GM21619 (cell line): ENCODE results near the gene DCBLD1.

ENCODE experiments used
- ATAC-seq: cut with Tn5 transposase; IDR thresholded peaks from one replicate; pipeline ENCODE4 v1.9.1; 2021; ENCODE audit not compliant: unreplicated experiment

The DCBLD1 gene

DNA sequence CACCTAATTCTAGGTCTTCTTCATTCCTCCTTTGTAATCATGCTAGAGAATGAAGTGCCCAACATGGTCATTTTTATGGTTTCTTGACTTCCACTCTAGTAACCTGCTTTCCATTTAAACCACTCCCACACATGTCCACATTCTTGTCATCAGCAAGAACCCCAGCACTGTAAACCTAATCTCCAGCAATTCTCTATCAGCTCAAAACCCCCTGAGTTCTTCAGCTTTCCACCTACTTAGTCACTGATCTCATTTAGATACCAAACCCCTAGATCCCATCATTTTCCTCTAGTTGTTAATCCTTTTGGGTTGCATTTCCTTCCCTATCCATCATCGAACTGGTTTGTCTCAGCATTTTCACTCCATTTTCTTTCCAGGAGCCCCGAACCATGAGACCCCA, 70.1 kb downstream of the DCBLD1 start:
- no peak for ATAC-seq

DNA sequence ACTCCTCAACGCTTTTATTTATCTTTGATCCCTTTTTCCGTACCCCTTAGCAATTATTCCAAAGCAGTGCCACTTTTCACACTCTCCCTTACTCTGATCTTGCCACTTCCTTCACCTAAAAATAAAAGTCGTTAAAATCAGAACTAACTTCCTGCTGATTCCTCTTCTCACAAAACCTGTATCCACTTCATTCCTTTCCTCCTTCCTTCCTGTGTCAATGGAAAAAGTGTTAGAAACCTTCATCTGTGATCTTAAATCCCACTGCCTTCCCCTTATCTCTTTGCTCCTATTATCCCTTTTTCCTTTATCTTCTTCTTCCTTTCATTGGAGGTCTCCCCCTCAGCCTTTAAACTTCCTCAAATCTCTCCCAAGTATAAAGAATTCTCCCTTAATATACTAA, 70.7 kb downstream of the DCBLD1 start:
- ATAC-seq = no peak

DNA sequence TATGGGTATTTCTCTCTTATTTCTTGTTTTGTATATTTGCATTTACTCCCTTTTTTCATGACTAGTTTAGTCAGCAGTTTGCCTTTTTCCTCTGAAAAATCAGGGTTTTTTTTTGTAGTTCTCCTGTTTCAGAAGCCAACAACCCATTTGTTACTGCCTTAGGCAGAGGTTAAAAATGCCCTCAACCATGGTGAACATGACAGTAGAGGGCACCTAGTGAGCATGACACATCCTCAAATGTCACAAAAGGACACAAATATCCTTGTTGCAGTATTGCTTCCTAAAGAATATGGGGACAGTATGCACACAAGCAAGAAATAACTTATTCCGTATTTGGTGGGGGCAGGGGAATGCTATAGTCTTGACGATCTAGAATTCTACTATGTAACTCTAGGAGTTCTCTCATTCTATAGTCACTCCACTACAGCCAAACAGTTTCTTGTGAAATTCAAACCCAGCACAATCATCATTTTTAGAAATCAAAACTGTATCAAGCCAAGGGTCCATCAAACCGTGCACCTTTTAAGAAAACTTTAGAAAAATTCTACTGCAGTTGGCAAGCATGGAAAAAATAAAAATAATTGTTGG, 72.9 kb downstream of the DCBLD1 start:
- no peak for ATAC-seq

DNA sequence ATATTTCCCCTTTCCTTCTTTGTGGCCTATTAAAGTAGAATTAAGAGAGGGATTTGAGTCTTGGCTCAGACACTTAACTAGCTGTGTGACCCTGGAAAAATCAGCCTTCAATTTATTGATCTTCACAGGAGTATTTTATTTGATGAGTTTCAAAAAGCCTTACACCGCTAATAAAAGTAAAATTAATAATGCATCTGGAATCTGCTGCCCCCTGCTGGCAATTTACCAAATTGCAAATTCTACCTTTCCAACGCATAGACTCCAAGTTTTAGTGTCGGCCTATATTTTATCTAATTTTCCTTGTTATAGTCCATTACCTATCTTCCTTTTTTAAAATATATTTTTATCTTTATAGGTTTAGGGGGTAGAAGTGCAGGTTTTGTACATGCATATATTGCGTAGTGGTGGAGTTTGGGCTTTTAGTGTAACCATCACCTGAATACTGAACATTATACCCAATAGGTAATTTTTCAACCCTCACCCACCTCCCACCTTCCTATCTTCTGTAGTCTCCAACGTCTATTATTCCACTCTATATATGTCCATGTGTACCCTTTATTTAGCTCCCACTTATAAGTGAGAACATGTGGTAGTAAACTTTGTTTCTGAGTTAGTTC, 73.5 kb downstream of the DCBLD1 start:
- ATAC-seq = no peak

DNA sequence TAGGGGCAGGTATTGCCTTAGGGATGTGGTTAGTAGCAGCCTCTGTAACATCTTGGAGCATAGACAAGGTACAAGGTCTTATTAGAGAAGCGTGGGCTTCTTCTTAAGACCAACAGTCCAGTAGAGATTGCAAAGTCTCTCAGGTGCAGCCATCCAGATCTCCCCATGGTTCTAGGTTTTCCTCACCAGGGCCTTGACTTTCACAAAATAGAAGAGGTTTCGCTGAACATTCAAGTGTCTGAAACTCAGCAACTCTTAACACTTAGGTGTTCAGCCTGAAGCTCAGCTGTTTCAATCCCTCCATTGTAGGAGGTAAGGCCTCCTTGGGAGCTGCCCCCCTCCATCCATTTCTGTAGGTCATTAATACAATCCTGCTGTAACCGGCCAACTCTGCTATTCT, 75.5 kb downstream of the DCBLD1 start:
- ATAC-seq = peak; percentile 41

DNA sequence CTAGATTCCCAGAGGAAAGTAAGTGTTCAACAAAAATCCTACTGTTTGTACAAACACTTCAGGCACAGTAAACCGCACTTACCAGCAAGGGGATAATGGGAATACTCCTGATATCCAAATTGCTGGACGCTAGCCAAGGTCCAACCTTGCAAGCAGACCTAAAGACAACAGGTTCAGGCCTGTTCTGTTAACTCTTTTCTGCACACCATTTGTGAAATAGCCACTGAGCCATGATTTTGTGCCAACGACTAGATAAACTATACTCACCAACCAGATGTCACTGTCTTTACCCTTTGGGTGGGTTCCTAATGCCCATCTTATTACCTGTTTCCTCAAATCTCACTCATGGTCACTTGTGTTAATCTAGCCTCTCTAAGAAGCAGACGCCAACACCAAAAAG, 76.3 kb downstream of the DCBLD1 start:
- no peak for ATAC-seq

DNA sequence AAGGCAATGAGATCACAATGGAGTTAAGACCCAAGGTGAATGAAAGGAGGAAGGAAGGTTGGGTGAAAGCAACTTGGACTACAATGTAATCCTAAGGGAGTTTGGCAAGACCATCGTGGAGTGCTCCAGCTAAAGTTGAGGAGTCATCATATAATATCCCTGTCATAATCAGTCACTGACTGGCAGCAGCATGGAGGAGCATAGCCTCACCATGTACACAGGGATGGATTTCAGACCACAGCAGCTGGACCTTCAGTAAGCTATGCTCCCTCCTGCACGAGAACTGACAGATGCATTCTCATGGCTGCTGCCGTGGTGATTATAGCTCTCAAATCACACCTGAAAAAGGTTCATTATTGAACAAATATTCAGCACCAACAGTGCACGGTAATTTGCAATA, 76.8 kb downstream of the DCBLD1 start:
- ATAC-seq = no peak

DNA sequence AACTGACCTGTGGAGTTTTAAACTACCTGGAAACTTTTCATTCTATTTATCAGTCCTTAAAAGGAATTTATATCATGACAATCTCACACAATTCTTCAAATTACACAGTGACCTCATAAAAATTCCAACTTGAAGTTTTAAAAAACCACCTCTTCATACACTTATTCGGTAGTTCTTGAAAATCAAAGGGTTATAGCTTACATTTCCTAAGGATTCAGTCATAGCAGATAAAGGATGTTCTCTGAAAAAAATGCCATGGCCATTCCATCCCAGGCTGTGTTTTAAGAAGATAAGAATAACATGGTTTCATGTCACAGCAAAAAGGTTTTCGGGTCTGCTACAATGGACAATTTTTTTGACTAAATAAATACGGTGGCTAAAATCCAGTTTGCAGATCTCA, 78.7 kb downstream of the DCBLD1 start:
- ATAC-seq = no peak

DNA sequence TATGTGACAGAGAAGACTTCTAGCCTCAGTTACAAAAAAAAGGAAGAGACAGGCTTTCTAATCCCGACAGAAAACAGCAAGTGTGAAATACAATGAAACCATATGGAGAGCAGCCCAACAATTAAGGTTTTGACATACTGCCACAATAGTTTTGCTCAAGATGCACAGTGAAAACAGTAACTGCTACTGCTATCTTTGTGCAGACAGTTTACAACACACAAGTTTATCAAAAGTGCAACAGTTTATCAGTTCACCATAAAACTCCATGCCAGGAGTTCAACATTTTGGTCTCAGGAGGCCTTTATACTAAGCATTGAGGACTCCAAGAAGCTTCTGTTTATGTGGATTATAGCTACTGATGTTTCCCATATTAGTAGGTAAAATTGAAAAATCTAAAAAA, 82.2 kb downstream of the DCBLD1 start:
- ATAC-seq = no peak

DNA sequence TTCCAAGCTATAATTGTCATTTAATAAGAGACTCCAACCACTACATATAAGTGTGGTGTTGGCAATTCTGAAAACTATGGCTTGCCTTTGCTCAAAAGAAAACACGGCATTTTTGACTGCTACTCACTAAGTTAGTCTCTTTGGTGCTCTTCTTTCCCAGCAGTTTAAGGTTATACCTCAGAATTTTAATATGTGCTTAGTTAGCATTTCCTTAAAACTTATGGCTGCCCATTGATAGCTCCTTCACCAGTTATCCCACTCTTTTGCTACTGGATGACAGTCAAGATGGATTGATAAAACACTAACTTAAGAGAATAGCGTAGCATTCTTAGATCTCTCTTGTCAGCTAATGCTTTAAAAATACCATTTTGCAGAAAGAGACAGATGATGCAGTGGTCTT, 85.8 kb downstream of the DCBLD1 start:
- no peak for ATAC-seq

DNA sequence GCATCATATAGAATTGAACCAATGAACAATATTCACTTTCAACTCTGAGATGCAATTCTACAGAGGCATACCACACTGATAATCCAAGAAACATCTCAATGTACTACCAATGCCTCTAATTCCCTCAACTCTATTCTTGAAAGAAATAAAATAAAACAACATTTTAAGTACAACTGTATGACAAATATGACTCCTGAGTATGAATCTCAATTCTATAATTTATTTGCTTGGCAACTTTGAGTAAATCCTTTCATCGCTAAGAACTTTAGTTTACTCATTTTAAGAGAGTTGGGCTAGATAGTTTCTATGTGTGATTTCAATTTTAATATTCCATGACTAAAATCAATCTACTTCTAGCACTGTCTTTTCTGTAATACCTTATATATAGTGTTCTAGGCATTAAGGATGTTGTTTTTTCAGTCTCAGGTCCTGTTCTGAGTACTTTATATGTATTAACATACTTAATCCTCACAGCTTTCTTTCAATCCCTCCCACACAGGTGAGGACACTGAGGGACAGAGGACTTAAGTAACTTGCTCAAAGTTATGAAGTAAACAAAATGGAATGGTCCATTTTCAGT, 86.4 kb downstream of the DCBLD1 start:
- ATAC-seq = no peak

DNA sequence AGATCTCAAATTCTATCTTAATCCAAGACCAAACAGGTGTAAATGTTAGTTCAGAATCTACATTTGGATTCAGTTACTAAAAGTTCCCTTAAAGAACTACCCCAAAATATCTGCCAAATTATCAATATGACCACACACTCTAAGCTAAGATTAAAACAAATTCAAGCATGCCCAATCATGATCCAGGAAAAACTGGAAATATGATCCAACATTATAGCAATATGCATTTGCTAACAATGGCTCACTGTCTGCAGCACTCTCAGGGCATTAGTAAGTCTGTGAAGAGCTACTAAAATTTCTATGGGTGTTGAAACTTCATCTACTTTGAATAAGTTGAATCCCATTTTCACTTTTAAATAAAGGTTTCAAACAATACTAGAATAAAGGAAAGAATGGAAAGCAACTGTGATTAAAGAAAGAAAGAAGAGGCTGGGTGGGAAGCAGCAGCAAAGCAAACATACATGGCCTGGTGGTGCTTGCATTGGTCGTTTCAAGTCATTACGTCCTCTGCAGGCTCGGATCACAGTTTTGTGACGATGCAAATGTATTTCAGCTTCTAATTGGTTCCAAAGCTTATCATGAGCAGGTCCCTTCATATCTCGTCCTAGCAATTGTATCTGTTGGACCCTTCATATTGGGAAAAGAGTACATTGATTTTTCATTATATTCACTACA, 90.7 kb downstream of the DCBLD1 start:
- no peak for ATAC-seq

DNA sequence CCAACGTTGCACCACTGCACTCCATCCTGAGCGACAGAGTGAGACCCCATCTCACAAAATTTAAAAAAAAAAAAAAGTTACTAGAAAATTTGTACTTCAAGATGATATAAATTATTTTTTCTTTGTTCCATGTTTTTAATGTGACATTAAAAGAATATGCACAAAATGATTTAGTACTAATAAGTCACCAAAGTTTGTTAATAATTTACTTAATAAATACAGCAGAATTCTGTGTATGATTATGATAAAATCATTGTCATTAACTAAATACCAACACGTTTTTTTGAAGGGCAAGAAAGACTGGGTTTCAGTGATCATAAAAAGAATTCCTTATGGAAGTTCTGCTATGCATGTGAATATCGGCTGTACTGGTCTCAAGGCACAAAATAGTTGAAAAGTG, 91.7 kb downstream of the DCBLD1 start:
- ATAC-seq = no peak

DNA sequence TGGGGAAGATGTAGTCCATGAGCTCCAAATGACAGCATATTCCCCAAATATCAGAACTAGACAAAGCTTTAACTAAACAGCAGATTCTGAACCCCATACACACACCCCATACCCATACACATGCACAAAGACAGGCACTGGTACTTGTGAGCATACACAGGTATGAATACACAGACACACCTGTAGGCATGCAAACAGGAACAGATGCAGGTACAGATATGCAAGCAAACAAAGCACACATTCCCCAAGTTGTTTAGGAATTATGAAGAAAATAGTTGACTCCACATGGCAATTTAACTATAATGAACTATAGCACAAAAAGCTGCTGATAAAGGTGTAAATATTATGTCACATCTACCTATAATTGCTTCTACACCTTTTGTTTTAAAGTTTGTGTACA, 103.2 kb downstream of the DCBLD1 start:
- ATAC-seq = no peak

DNA sequence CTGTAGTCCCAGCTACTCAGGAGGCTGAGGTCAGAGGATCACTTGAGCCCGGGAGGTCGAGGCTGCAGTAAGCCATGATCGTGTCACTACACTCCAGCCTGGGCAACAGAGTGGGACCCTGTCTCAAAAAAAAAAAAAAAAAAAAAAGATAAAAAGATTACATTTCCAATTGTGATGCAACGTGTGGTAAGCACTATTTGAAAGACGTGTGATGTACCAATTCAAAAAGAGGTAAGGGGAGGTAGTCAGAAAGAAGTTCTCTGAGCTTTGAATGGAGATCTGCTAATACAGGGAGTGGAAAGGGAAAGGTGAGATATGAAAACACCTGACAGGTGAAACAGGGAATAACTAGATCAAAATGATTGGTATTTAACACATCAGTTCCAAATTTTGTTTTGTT, 108.0 kb downstream of the DCBLD1 start:
- no peak for ATAC-seq

DNA sequence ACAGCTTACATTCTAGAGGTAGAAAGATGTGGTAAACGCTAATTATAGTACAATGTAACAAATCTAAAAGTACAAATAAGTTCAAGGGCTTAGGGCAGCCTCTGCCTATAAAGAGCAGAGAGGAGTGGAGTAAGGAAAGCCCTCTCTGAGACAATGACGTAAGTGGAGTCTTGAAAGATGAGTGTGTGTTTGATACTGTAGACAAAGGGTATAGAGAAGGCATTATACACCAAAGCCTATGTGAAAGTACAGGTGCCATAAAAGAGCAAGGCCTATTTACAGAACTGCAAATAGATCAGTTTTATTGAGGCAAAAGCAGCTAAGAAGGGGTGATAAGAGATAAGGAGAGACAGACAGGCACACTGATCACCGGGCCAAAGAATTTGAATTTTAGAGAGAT, 108.9 kb downstream of the DCBLD1 start:
- ATAC-seq = no peak

DNA sequence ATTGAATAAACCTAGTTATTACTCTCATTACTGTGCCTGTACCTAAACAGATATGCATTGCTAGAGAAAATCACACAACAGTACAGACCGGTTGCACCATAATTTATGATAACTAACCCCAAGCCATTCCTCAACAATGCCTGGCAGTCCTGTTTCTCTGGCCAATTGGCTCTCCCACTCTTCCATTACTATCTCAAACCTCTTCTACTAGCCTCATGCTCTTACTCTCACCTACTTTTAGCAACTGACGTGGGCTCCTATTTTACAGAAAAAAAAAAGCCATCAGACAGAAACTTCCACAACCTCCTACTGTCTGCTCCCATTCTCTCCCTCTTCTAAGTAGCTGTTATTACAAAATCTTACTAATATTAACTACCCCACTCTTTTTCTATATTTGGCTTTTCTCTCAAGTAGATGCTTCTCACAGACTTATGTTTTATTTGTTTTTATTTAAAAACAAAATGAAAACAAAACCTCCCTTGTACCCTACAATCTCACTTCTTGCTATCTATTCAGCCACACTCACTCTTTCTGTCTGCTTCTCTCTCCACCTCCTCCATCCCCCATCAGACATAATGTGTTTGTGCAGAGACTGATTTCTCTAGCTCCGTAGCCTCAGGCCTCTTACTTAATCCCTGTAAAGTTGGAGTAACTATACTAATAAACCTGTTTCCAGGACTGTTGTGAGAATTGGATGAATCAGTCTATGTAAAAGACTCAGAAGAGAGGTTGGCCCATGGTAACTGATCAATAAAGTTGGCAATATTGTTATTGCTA, 110.7 kb downstream of the DCBLD1 start:
- ATAC-seq = no peak

DNA sequence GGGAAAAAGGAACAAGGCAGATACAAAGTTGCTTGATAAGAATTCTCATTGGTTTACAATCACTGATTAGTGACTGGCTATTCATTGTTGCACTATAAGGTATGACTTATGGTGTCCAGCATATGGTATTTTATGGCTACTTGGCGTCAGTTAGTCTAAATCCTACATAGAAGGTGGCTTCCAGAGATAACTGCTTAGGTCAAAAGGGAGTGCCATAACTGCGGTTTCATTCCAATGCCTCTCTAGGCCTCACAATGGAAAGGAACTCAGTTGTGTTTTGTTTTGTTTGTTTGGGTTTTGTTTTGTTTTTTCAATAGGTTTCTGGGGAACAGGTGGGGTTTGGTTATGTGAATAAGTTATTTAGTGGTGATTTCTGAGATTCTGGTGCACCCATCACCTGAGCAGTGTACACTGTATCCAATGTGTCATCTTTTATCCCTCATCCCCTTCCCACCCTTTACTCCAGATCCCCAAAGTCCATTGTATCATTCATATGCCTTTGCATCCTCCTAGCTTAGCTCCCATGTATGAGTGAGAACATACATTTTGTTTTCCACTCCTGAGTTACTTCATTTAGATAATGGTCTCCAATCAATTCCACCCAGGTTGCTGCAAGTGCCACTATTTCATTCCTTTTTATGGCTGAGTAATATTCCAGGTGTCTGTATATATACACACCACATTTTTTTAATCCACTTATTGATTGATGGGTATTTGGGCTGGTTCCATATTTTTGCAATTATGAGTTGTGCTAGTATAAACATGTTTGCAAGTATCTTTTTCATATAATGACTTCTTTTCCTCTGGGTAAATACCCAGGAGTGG, 112.8 kb downstream of the DCBLD1 start:
- ATAC-seq = no peak

DNA sequence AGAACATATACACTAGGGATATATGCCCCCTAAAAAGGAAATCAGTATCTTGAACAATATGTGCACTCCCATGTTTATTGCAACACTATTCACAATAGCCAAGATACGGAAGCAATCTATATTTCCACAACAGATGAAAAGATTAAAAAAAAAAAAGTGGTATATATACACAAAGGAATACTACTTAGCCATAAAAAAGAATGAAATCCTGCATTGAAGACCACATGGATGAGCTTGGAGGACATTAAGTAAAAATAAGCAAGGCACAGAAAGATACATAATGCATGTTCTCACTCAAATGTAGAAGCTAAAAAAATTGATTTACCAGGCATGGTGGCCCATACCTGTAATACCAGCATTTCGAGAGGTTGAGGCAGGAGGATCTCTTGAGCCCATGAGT, 115.3 kb downstream of the DCBLD1 start:
- no peak for ATAC-seq
